Activated T-cell treated with anti-CD3 and anti-CD28 coated beads for 4 hours (primary cell): ENCODE results near the gene CHD6.

Experiments
- DNase-seq: peaks from one replicate; pipeline ENCODE4 v3.0.0-alpha.2; 2020

CHD6 gene

DNA sequence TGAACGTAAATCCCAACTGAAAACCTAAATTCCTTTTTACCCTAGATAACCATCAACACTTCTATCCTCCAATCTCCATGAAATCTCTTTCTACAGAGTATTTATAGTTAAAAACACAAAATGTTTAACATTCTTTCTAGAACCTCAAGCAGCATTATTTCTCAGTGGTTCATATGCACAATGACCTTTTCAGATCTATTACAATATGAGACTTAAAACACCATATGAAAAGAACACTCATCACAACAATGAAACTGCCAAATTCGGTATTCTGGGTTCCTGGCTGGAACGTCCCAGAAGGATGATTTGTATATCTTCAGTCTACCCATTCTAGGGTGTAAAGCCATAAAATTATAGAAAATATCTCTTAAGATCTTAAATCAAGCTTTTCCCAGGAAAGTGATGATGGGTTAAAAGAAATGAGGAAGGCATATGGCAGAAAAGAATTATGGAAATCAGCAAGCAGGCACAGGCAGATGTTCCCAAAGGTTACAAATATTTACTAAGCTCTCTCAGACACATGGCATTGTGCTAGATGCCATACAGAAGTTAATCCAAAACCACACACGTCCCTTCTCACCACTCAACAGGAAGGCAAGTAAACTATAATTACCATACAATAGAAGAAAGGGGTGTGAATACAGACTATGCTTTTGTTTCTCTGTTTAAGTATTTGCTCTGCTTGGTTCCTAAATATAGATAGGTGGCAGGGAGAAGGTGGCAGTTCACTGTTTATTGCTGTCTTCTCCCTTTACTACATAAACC, 118.0 kb downstream of the CHD6 start:
- DNase-seq = no peak

DNA sequence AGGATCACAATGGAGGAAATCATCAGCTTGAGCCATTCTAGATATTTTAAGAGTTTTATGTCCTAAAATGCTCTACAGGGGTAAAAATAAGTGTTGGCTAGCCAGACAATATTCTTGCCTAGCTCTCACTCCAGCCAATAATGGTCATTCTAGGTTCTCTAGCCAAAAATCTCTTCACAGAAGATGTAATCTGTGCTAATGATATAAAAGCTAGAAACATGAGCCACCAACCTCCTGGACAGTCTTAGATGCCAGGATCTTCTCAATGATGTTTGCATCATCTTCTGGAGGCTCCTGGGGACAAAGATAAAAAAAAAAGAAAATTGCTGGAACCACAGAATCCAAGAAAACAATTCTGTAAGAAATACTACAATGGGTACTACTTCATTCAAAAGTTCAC, 119.1 kb downstream of the CHD6 start:
- no peak for DNase-seq

DNA sequence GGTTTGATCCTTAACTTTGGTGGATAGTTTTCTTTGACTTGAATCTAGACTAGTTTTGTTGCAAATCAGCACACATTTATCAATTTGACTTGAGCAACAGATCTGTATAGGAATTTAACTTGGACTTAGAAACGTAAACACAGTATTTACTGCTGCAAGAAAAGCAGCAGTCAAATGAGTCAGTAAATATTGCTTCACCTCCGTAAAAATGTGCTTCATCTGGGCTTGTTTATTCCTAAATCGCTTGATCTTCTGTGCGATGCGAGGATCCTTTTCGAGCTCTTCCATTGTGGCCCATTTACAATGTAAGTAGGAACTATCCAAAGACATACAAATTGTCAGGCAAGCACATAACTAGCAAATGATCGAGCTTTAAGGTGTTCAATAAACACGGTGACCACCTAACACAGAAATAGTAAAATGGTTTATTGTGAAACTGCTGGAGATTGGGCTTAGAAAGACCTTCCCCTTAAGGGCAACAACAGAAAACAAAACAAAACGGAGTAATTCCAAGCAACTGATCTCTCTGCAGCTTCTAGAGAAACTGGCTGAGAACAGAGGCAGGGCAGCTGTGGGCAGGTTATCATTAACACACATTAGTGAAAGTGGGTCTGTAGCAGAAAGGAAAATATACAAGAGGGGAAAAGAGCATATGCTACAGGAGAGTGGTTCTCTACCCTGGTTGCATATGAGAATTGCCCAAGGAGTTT, 120.8 kb downstream of the CHD6 start:
- DNase-seq = no peak

DNA sequence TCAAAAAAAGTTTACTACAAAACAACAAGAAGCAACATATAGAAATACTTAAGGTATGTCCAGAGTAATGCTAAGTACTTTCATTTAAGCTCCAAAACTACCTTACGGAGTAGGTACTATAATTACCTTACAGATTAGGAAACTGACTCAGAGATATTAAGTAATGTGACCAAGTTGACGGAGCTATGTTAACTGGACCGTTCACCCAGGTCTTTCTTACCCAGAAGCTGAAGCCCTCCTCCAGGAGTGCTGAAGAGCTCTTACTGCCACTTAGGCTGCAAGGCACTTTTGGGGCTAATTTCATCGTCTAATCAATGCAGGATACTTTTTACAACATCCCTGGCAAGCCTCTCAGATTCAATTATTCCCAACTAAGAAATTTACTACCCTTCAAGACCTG, 123.7 kb downstream of the CHD6 start:
- DNase-seq = no peak

DNA sequence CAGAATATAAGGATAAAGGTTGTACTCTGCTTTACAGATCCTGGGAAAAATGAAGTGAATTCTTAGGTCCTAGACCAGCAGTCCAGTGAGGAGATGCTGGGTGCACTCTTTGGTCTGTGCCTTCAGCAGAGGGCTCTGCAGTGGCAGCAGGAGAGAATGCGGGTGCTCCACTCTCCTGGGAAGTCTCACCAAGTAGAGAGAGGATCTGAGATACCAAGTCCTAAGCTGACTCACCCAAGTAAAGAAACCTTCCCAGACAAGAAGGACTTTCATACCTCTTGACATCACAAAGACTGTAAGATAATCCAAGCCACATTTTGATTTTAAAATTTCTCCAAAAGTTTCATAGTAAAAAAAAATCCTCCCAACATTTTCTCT, 134.6 kb downstream of the CHD6 start:
- no peak for DNase-seq

DNA sequence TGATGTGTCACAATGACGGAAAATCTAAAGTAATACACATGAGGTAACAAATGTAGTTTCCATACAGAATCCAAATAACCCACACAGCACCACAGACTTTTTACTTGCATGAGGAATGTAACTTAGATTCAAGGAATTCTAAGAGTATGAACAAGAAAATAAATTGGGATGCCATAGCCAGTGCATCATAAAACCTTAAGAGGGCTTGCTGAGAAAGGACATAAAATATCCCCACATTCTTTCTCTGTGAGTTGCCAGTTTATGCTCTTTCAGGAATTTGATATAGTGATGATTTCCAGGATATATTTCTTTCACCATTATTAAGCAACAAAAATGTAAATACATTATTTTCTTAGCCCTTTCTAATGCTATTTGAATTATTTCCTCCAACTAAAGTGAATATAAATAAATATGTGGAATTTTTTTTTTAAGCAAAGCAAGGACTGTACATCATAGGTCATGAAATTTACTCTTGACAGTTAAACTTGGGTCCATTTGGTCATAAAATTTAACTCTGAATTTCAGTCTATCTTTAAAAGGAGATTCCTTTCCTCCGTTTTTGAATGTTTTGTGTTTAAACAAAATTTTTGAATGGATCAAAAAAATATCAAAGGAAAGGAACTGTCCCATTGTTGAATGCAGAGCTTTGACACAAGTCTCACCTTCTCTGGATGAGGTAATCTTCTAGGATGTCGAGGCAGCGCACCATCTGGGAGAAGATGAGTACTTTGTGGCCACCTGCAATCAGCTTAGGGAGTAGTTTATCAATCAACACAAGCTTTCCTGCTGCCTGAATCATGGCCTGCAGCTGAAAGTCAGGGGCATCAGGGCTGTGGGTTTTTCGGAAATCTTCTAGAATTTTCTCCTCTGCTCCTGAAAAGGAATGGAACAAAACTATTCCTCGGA, 135.3 kb downstream of the CHD6 start:
- no peak for DNase-seq

DNA sequence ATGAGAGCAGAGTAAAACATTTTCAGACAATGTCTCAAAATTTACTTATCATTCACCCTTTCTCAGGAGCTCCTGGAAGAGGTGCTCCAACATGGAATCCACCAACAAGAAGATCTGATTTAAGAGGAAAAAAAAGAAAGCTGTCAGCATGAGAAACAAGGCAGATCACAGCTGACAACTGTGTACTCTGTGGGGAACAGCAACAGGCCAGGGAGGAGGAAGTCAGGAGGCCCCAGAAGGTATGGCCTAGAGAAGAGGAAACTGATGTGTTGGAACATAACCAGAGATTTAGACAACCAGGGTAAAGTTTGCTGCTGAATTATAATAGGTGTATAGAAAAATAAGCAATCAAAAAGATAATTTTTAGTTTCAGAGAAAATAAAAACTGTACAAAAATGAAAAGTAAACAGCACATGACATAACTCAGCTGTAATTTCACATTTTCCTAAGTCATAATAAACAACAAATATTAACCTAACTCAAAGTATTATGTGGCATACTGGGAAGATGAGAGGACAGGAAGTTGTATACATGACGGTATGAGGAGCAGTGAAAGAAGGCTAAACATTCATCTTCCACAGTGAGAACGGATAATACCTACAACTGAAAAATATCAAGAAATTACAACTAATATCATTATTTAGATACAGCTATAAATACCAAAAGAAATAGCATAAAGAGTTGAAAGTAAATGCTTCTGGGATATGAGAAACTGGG, 138.0 kb downstream of the CHD6 start:
- DNase-seq = no peak

DNA sequence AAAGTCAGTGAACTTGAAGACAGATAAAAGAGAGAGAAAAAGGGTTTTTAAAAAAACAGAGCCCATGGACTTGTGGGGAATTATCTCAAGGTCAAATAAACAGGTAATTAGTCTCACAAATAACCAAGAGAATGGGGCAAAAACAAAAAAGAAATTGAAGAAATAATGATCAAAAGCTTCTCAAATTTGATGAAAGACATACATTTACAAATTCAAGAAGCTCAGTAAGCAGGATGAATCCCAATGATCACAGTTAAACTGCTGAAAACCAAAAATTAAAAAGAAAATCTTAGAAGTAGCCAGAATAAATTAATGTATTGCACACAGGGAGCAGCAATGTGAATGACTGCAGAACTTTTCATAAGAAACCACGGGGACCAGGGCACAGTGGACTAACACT, 139.1 kb downstream of the CHD6 start:
- DNase-seq = no peak

DNA sequence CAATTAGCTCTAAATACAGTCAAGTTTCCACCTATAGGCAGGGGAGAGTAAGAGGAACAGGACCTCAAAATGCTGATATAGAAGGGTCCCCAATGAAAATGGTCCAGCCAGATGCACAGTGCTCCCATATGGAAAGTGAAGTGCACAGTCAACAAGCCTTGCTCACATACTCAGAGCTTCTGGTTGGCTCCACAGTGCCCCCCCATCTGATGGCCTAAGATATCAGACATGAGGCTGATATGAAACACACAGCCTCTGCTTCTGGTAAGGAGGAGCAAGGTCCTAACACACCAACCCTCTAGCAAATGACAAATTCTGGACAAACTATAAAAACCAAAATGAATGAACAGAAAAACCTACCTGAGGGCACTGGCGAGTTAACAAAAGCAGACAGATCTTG, 140.2 kb downstream of the CHD6 start:
- no peak for DNase-seq

DNA sequence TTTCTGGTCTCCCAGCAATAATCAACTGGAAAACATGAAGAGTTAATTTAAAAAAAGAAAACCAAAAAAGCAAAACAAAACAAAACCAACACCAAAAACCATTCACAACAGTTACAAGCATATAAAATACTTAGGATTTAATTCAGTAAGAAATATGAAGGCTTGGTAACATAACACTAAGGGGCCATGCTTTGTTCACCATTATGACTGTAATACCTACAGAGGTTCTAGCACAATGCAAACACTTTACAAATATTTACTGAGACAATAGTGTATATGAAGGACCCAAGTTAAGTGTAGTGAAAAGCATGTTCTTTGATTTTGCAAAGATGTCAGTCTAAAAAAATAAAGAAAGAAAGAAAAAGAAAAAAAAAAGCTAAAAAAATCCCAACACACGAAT, 141.7 kb downstream of the CHD6 start:
- DNase-seq = no peak

DNA sequence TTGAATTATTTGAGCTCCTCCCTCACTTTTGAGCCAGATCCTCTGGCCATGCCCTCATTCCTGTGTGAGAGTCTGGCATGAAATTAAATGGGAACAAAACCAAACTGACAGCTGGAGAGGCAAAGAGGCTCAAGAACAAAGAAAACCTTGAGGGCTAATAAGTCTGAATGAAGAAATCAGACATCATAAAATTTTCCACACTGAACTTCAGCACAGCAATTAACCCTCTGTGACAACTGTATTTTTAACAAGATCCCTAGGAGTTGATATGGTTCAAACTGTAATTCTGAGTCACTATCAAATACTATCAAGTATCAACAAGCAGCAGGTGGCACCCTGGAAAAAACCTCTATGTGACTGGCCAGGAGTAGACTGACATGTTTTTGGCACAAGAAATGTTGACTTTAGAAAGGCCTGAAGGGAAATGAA, 142.2 kb downstream of the CHD6 start:
- no peak for DNase-seq

DNA sequence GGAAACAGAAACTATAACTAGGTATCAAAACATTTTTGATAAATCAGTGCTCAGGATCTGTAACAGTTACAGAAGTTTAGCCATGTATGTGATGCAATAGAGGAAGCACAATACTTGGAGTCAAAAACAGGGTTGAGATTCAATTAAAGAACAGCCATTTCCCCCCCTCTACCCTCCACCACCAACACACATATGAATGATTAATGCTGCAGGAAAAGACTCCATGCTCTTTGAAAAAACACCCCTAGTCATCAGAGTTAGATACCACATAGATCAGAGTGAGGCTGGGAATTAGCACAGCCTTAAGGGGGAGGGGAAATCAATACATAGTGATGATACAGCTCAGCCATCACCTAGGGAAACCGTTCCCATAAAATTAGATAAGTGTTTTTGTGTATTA, 142.7 kb downstream of the CHD6 start:
- DNase-seq = no peak

DNA sequence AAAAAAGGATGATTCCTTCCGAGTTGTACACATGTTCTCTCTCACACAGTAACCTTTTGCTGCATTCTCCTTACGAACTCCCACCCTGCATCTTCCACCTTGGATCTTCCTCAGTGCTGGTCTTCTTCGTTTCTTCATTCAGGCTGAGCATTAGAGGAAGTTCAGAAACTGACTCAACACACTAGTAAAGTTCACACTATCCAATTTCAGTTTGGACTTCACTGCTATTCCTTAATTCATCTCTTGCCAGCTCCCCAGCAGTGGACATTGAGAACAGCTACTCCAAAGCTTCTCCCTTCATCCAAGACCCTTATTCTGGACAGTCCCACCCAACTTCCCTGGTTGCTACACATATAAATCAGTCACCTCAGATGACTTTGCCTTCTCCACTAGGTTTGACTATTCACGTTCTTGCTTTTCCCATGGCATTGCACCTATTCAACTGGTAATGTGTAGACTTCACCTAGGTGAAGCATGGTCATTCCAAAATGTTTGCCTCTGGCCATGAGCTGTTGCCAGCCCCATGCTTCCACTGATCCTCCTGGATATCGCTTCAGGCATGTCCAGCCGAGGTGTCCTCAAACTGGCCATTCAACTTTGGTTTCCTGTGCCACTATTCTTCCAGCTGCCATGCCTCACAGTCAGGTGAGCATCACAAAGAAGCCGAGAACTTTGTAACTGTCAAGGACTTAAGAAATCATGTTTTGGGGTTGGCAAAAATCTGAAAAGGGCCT, 147.6 kb downstream of the CHD6 start:
- no peak for DNase-seq

DNA sequence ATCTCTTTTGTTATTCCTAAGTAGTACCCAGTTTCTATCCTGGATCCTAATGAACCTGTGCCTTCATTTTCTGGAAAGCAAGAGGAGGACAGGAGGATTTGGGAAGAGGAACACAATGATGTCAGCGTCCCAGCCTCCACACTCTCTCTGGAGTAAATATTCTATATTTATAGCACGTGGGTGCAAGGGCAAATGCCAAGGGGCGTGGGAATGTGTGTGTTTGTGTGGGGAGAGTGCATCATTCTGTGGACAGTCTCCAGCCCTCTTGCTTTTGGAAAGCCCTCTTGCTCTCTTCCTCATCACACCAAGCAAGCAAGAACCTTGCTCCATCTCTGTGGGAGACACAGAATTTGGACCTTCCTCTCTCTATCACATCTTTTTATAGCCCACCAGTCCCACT, 148.3 kb downstream of the CHD6 start:
- DNase-seq = no peak

DNA sequence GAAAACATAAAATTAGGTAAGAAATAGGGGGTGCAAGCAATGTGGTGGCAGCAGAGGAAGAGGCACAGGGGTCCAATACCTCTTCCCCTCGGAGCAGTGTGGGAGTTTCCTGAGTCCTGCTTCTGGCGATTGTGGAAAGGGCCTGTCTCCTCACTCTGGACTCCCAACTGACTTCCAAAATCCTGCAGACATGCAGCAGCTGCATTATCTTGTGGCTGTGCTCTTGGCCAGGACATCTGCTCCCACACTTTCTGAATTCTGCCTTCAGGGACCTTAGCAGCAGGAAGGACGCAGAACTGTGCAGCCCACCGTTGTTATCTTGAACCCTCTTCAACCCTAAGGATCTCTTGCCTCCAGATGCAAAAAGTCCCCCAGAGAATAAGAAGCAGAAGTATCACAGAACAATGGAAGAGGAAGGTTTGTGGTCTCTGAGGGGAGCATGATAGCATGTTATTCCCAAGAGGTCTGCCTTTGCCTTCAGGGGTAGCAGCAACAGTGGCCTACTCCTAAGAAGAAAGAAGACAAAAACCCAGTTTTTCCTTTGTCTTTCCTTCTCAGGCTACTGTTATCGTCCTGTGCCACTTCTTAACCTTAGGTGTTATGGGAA, 149.1 kb downstream of the CHD6 start:
- DNase-seq = no peak

DNA sequence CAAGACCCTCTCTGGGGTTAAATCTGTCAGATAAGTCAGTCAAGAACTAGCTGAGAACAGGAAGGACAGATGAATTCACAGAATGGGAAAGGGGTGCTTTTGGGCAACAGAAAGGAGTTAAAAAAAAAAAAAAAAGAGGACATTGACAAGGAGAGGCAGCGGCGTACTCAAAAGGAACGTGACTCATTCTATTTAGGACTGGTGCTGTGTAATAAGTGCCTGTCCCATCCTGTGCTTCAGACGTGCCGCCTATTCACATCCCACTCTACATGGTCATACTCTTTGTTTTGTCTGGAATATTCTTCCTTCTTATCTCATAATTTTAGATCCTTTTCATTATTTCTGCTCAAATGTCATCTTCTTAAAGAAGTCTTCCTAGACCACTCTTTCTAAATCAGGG, 150.5 kb downstream of the CHD6 start:
- no peak for DNase-seq

DNA sequence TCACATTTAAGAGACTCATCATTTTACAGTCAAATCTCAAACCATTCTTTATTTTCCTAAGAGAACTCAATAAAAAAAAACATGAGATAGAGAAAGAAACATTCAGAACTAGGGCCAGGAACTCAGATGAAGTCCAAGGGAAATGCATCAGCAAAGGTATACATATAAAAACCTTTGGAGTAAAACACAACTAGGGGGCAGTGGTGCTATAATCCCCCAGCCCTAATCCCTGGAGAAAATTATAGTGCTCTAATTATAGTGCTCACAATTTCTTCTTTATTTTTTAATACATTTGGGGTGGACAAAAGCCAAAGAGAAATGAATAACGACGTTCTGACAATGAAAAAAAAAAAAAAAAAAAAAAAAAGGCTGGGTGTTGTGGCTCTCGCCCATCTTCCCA, 151.0 kb downstream of the CHD6 start:
- DNase-seq = no peak

DNA sequence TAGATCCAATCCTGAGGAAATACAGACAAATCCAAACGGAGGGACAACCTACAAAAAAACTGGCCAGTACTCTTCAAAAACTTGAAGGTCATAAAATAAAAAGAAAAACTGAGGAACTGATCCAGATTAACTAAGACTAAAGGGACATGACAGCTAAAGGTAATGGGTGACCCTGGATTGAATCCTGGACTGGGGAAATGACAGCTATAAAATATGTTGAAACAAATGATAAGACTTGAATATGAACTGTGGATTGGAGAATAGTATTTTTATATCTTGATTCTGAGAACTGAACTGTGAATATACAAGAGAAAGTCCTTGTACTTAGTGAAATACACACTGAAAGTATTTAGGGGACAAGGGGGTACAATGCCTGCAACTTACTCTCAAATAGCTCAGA, 154.6 kb downstream of the CHD6 start:
- DNase-seq = no peak

DNA sequence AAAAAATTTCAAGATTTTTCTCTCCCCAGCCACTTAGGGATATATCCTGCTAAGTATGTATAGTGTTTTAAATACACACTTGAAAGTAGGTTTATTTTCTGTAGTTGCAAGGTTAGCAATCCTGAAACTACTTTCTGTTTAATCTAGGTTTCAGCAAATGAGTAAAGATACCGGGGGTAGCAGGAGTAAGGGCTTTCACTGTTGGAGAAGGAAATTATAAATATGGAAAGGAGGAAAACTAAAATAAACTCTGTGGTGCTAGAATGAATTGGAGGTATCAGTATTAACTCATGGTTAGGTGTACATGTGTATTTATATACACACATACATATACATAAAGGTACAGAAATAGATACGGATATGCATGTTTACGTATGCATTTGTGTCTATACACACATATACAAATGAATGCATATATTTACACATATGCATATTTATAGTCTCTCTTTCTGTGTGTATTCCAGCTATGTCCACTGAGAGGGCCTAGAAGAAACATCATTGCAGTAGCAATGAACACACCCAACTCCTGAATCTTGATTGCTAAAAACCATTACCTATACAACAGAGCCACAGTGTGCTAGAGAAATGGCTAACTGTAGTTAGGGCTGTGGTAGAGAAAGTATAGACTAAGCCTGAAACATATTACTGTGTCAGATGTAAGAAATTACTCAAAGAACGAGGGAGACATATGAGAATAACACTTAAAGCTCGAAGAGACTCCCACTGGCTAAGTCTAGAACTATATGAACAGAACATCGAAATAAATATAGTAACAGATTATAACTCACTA, 155.6 kb downstream of the CHD6 start:
- DNase-seq = no peak

DNA sequence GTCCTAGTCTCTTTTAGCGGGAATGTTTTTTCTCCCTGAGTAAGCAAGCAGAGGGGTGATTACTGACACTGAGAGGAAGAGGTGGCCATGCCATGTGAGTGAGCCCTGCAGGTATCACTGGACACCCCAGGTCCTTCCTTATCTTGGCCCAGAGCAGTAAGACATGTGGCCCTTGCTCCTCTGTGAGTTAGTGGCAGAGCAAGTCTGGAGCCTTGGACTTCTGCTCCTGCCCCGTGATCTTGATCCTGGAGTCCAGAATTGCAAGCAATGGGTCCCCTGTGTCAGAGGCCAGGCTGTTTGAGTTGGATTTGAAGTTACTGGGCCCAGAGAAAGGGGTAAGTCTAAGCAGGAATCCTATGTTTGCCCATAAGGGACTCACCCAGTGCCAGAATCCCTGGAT, 159.4 kb downstream of the CHD6 start:
- DNase-seq = no peak
